ENCODE data around the gene SPSB2. TPM values are rescaled to one million over a fixed set of nuclear protein-coding genes. Genes with fewer than 3 reads are reported as not detected.

Gene SPSB2
- total RNA-seq, 1 experiment from 2014 or later, result 11.6 TPM

DNA sequence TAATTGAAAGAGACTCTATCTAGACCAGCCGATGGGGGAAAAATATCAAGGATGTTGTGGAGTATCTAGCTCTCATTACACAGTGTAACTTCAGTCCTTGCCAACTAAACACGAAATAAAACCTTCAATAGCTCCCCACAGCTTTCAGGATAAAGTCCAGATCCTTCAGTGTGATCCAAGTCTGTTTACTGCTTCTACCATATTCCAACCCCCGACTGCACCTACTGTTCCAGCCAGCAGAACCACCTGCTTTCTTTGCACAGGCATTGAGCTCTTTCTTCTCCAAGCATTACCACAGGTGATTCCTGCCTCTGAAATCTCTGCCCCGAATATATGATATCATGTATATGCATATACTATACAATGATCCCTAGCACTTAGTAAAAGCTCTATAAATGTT lies 29.3 kb upstream of the SPSB2 start:
- Histone ChIP-seq H3K27ac (ENCODE audit: low read length) (no peak overlapping the region), H3K4me1 (ENCODE audit: control insufficient read depth, insufficient read depth, low read length) (no peaks in the 10 kb centered on the region; the same call in 1 of the 2 replicates), H3K27me3 (ENCODE audit: control insufficient read depth, insufficient read depth, low read length) (no peaks in the 10 kb centered on the region), H3K36me3 (ENCODE audit: control insufficient read depth, insufficient read depth, low read length) (no peaks in the 10 kb centered on the region), H3K4me3 (ENCODE audit: low read depth in 2 of 2, low read length in 2 of 2) (no peak overlapping the region), H3K9me3 (ENCODE audit: control insufficient read depth, insufficient read depth, low read depth, low read length) (no peaks in the 10 kb centered on the region)
- ChIA-PET POLR2A (no interaction called here), CTCF (no interaction called here)
- no peak for DNase-seq (ENCODE audit: low read depth, low spot score)
- in situ Hi-C loops (cut with HindIII; ENCODE audit: low pct_unique_long_range_greater_than_20kb, low sequenced_read_pairs), result no loop called here
- TF ChIP-seq, protein P1, sequence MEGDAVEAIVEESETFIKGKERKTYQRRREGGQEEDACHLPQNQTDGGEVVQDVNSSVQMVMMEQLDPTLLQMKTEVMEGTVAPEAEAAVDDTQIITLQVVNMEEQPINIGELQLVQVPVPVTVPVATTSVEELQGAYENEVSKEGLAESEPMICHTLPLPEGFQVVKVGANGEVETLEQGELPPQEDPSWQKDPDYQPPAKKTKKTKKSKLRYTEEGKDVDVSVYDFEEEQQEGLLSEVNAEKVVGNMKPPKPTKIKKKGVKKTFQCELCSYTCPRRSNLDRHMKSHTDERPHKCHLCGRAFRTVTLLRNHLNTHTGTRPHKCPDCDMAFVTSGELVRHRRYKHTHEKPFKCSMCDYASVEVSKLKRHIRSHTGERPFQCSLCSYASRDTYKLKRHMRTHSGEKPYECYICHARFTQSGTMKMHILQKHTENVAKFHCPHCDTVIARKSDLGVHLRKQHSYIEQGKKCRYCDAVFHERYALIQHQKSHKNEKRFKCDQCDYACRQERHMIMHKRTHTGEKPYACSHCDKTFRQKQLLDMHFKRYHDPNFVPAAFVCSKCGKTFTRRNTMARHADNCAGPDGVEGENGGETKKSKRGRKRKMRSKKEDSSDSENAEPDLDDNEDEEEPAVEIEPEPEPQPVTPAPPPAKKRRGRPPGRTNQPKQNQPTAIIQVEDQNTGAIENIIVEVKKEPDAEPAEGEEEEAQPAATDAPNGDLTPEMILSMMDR (IDR thresholded peaks at IDR 0.05), result no peak
- TF ChIP-seq TCF7L2 (IDR thresholded peaks at IDR 0.05; ENCODE audit: low read depth, low read length), result no peak
- no peak for TF ChIP-seq POLR2AphosphoS5 (IDR thresholded peaks at IDR 0.05; ENCODE audit: low read depth, low read length)
- TF ChIP-seq SIN3A (IDR thresholded peaks at IDR 0.05; ENCODE audit: borderline replicate concordance, insufficient read depth, low read depth, low read length), result no peak
- TF ChIP-seq, protein P2, sequence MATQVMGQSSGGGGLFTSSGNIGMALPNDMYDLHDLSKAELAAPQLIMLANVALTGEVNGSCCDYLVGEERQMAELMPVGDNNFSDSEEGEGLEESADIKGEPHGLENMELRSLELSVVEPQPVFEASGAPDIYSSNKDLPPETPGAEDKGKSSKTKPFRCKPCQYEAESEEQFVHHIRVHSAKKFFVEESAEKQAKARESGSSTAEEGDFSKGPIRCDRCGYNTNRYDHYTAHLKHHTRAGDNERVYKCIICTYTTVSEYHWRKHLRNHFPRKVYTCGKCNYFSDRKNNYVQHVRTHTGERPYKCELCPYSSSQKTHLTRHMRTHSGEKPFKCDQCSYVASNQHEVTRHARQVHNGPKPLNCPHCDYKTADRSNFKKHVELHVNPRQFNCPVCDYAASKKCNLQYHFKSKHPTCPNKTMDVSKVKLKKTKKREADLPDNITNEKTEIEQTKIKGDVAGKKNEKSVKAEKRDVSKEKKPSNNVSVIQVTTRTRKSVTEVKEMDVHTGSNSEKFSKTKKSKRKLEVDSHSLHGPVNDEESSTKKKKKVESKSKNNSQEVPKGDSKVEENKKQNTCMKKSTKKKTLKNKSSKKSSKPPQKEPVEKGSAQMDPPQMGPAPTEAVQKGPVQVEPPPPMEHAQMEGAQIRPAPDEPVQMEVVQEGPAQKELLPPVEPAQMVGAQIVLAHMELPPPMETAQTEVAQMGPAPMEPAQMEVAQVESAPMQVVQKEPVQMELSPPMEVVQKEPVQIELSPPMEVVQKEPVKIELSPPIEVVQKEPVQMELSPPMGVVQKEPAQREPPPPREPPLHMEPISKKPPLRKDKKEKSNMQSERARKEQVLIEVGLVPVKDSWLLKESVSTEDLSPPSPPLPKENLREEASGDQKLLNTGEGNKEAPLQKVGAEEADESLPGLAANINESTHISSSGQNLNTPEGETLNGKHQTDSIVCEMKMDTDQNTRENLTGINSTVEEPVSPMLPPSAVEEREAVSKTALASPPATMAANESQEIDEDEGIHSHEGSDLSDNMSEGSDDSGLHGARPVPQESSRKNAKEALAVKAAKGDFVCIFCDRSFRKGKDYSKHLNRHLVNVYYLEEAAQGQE (IDR thresholded peaks at IDR 0.05; ENCODE audit: insufficient read depth in 1 of 2, low read depth in 2 of 2, low read length in 1 of 2), result no peak
- no peak for ATAC-seq
- no TSS peak for BruUV-seq (replicated peaks)
- intact Hi-C loops (cut with micrococcal nuclease; ENCODE audit: unreplicated experiment), result no loop called here

DNA sequence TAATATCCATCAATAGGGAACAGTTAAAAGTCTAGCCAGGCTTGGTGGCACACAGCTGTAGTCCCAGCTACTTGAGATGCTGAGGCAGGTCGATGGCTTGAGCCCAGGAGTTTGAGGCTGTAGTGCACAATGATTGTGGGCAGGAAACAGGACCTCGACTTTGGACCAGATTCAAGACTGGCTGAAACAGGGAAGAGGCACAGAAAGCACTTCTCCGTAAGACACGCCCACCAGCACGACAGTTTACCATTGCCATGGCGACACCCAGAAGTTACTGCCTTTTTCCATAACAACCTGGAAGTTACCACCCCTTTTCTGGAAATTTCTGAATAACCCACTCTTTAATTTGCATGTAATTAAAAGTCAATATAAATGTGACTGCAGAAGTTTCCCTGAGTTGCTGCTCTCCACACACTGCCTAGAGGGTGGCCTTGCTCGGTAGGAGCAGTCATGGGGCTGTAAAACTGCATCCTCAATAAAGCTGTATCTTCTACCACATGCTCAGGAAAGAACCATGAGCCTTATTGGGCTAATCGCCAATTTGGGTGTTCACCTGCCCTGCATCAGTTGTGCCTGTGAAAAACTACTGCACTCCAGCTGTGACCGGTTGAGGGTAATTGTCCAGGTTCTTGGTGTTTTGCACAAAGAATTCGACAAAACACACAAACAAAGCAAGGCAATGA lies 26.9 kb upstream of the SPSB2 start:
- Histone ChIP-seq H3K4me1 (ENCODE audit: control insufficient read depth, insufficient read depth, low read length) (no peaks in the 10 kb centered on the region; the same call in 1 of the 2 replicates), H3K4me3 (ENCODE audit: low read depth in 2 of 2, low read length in 2 of 2) (no peak overlapping the region), H3K36me3 (ENCODE audit: control insufficient read depth, insufficient read depth, low read length) (no peaks in the 10 kb centered on the region), H3K27ac (ENCODE audit: low read length) (no peak overlapping the region), H3K27me3 (ENCODE audit: control insufficient read depth, insufficient read depth, low read length) (no peaks in the 10 kb centered on the region), H3K9me3 (ENCODE audit: control insufficient read depth, insufficient read depth, low read depth, low read length) (no peaks in the 10 kb centered on the region)
- ChIA-PET POLR2A (no interaction called here), CTCF (no interaction called here)
- intact Hi-C loops (cut with micrococcal nuclease; ENCODE audit: unreplicated experiment) (no loop called here), in situ Hi-C loops (cut with HindIII; ENCODE audit: low pct_unique_long_range_greater_than_20kb, low sequenced_read_pairs) (no loop called here)
- TF ChIP-seq, protein P1 (IDR thresholded peaks at IDR 0.05), result no peak
- TF ChIP-seq, protein P2 (IDR thresholded peaks at IDR 0.05; ENCODE audit: insufficient read depth in 1 of 2, low read depth in 2 of 2, low read length in 1 of 2), result no peak
- TF ChIP-seq POLR2AphosphoS5 (IDR thresholded peaks at IDR 0.05; ENCODE audit: low read depth, low read length), result no peak
- no peak for TF ChIP-seq TCF7L2 (IDR thresholded peaks at IDR 0.05; ENCODE audit: low read depth, low read length)
- no TSS peak for BruUV-seq (replicated peaks)
- DNase-seq (ENCODE audit: low read depth, low spot score) (no peak), ATAC-seq (no peak)

Data from Panc1 (cell line).